Effector CD8-positive, alpha-beta T cell (primary cell): ENCODE data around the gene RNF215.

Experiments used
- DNase-seq: peaks from one replicate; lab custom pipeline; 2025; lab: John Stamatoyannopoulos, UW

RNF215 gene

GRCh38 chr22:30397656-30398635 is 10.7 kb upstream of the RNF215 start:
- DNase-seq, result no peak

GRCh38 chr22:30396871-30397655 is 9.9 kb upstream of the RNF215 start, which contains the start of gene SEC14L2:
SEC14L2 (plus strand) TSS chr22:30397018; CDS start chr22:30397117, 99 bp downstream.
- DNase-seq, result peak; percentile 50

GRCh38 chr22:30393885-30394284 is 6.7 kb upstream of the RNF215 start:
- DNase-seq, result no peak

DNA sequence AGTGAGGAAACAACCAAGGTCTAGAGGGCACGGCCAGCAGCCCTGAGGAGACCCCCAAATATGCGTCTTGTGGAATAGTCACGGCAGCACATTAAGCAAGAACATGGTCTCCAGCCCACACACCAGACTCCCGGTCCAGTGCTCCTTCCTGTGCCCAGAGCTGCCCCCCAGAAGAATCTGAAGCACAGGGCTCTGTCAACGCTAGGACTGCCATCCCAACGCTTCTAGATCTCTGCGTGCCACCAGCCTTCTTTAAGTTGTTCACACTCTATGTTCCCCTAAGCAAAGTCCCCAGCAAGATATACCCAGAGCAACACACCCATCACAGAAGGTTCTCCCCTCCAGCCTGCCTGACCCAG is 6.1 kb upstream of the RNF215 start:
- no peak for DNase-seq

GRCh38 chr22:30392661-30393321 is 5.6 kb upstream of the RNF215 start:
- DNase-seq, result no peak

DNA sequence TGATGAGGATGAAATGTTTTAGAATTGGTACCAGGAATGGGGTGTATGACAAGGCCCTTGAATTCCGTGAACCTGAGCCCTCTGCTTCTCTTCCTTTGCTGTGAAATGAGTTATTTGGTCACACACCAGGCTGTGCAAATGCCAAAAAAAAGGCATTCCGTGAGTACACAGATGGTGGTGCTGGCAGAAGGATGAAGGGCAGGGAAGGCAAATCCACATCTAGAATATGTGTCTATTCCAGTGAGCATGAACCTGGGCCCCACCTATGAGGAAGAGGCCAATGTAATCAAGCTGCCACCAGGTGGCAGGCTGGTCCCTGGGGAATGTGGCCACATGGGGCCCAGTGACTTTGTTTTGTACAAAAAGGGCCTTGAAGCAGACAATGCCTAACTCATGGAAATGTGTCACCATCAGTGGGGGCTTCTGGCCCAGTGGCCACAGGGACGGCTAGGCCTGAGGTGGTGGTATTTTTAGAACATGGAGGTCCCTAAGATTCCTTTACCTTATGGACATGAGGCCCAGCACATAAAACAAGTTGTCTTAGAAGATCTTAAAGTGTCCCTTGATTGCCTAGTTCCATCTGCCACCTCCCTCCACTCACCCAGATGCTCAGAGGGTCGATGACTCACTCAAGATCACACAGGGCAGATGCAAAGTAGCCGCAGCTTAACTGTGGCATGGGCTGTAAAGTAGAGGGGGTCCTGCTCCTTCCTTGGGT is 3.9 kb upstream of the RNF215 start:
- DNase-seq, result peak; percentile 70

DNA sequence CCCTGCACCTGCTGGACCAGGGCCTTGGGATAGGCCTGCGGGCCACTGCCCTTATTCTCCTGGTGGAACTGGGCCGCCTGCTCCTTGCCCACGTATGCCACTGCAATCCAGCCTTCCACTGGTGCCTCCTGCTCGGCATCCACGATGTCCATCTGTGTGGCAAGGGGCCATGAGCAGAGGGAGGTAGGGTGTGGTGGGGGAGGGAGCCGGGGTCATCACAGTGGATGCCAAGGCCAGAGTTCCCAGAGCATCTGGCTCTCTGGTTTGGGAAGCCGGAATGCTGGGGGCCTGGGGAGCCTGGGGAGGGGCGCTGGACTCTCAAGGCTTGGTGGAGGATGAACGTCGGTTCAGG is 627 bp downstream of the RNF215 start:
- no peak for DNase-seq

DNA sequence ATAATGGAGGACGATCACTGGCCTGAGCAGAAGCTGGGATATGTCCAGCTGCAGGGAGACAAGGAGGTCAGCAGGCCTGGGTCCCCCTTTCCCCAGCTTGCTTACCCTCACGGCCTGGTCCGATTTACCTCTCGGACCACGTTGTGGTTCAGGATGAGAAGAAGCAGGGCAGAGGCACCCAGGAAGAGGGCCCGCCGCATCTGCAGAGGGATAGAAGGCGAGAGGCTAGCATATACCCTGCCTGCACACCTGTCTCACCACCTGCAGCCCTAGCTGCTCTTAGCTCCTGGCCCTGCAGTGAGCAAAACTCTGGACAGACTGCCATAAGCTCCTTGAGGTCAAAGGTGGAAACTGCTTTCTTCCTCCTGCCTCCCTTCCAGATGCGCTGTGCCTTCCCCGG is 1.3 kb downstream of the RNF215 start:
- no peak for DNase-seq

DNA sequence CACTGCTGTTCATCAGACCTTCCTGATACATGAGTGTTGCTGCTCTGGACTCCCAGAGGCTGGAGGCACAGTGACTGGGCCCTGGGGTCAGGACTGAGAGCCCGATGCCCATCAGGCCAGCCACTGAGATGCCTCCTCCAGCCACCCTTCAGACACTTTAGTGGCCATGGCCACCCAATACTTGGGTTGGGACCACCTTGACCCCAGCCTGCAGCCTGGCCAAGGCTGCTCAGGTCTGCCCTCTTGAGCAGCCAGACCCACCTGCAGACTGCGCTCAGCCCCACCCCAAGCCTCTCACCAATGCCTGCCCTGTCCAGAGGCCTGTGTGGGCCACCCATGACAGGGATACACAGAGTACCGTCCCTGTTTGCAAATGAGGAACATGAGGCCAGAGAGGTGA is 4.2 kb downstream of the RNF215 start:
- no peak for DNase-seq

DNA sequence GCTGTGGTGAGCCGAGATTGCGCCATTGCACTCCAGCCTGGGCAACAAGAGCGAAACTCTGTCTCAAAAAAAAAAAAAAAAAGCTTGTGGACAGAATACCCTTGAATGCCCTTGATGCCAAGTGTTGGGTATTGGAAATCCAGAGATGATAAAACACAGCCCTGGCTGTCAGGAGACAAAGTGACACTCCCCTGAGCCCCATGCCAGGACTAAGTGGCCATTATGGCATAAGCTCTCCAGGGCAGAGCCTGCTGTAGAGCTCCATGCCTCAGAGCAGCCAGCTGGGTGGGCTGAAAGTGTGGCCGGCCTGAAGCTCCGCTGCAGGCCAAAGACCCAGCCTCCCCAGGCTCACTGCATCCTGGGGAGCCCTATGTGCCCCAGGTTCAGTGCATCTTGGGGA is 4.9 kb downstream of the RNF215 start:
- no peak for DNase-seq

DNA sequence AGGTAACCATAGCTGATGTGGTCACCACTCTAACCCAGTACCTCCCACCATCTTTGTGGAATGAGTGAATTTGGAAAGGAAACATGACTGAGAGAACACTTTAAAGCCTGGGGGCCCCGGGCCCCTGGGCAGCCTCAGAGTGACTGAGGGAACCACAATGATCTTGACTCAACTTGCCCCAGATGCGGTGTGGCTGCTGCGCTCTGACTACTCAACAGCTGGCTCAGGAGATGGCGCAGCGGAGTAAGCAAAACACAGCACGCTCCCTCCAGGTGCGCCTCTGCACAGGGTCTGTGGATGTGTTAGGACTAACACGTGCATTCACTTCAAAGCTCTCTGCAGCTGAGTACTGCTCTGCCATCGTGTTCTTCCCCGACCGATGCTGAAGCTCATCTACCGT is 5.9 kb downstream of the RNF215 start:
- no peak for DNase-seq

GRCh38 chr22:30380011-30380410 is 7.2 kb downstream of the RNF215 start:
- DNase-seq, result no peak

DNA sequence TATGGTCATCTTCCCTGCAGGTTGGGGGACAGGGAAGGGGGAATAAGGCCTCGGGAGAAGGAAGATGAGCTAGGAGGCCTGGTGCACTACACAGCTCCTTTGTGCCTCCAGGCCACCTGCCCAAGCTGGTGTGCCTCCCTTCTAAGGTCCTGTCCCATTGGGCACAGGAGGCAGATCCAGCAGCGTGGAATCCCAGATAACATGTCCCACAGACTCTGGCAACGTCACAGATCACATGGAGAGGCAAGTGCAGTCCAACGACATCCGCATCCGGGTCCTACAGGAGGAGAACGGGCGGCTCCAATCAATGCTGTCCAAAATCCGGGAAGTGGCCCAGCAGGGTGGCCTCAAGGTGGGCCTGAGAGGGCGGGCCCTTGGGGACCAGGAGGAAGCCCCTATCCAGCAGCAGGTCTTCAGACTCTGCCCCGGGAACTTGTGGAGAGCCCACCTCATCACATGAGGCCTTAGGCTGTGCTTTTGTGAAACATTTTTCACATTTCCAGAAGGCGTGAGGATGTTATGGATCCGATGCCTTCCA is 11.8 kb downstream of the RNF215 start:
- DNase-seq, result no peak

GRCh38 chr22:30373331-30374325 is 13.6 kb downstream of the RNF215 start:
- no peak for DNase-seq

DNA sequence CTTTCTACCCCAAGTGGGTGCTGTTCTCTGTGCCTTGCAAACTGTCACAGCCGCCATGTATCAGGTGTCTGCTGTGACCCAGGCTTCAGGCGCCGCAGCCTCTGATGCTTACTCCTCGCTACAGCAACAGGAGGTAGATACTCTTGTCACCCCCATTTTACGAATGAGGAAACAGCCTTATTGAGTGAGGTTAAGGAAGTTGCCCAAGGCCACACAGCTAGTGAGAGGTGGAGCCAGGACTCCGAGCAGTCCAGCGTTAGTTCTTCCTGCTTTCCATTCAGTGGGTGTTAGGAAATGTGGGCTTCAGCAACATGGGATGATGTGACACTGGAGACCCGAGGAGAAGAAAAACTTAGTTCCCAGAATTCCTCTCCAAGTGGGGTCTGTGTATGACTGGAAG is 14.3 kb downstream of the RNF215 start:
- DNase-seq, result no peak

- DNase-seq, result no peak
Measured at GRCh38 chr22:30371981-30372380, 15.2 kb downstream of the RNF215 start.

DNA sequence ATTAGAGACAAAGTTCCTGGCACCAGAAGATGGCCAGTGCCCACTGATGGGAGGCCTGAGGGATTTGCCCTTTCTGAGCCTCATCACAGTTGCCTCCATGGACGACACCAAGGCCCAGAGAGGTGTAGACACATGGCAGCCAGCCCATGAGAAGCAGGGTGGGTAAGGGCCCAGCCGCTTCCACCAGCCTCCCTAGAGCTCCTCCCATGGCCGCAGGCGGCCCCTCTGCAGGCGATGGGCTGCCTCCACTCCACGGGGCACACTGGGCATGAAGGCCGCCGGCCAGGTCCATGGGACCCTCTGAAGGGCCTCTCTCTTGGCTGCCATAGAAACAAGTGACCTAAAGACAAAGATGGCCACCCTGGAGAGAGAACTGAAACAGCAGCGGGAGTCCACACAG is 15.9 kb downstream of the RNF215 start:
- no peak for DNase-seq

DNA sequence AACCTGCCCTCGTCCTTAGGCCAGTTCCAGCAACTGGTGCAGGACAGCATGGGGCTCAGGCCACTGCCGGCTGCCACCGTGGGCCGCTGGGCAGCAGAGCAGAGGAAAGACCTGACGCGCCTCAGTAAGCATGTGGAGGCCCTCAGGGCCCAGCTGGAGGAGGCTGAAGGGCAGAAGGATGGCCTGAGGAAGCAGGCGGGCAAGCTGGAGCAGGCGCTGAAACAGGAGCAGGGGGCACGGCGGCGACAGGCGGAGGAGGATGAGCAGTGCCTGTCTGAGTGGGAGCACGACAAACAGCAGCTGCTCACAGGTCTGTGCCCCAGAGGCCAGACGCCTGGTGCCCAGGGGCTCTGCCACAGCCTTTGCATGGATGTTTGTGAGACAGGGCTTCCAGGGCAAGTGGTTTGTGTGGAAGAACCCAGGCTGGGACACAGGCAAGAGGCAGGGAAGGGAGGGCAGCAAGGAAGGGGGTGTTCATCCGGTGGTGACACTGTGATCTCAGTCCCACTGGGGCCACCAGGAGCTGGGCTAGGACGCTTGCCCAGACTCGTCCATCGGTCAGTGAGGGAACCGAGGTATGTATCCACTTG is 16.5 kb downstream of the RNF215 start:
- DNase-seq, result no peak

GRCh38 chr22:30368420-30368819 is 18.8 kb downstream of the RNF215 start:
- DNase-seq, result no peak

GRCh38 chr22:30365891-30366290 is 21.3 kb downstream of the RNF215 start:
- no peak for DNase-seq
